K562 (cell line): ENCODE data around the gene NEIL1. TPM values are rescaled to one million over a fixed set of nuclear protein-coding genes. Genes with fewer than 3 reads are reported as not detected.

Experiments
- ATAC-seq: fragments of 200-7000 bp; cut with Tn5 transposase; 3 replicates; pipeline ENCODE4 v1.9.1; 2020; ENCODE audit warnings: moderate library complexity
- BruUV-seq: library from RNA; stranded (reverse); fragments of 400-500 nt; replicated peaks from 2 replicates; lab custom pipeline; 2021; lab: Mats Ljungman, UMichigan
- CTCF ChIA-PET: fragments of 300-600 bp; formaldehyde crosslinking; extraction: SDS; loops from one replicate; lab custom pipeline; 2021; ENCODE audit warnings: low intra/inter-chr PET ratio; lab: Yijun Ruan, JAX
- POLR2A ChIA-PET: fragments of 300-600, 350-650 bp; sonication (Branson Sonifier 250); formaldehyde crosslinking; extraction: SDS; loops from one replicate; lab custom pipeline; 2021; ENCODE audit warnings: antibody characterized with exemption, inconsistent platforms; lab: Yijun Ruan, JAX
- DNase-seq, 4 experiments: peaks; one replicate each; pipeline versions ENCODE4 v3.0.0 to v3.0.0-alpha.2; 2011 to 2018; ENCODE audit warnings: low spot score in 3 of 4, mixed read lengths in 3 of 4; ENCODE audit errors: extremely low read depth in 1 of 4
- FAIRE-seq: peaks from 2 replicates; lab custom pipeline; 2011; peaks lifted over from hg19 to GRCh38; lab: Jason Lieb, UNC
- H2AFZ ChIP-seq: 2 replicates; pipeline ENCODE4 v1.6.0; 2011; ENCODE audit warnings: low read depth, low read length, control low read depth, inconsistent platforms
- H3K27ac ChIP-seq: fragments of 200-600 bp; 3 replicates; pipeline ENCODE4 v1.8.0; 2011; ENCODE audit warnings: low read depth, mild to moderate bottlenecking, control low read depth, inconsistent platforms, low read length, moderate library complexity, mixed read lengths; ENCODE audit errors: extremely low read depth
- H3K27me3 ChIP-seq, 2 experiments: fragments of 300-600 bp in 1 of 2; 2 replicates in 1 of 2; 3 replicates in 1 of 2; pipeline versions ENCODE4 v1.6.0 to v1.8.0; 2011; ENCODE audit warnings: inconsistent platforms in 2 of 2, low read length in 2 of 2, mild to moderate bottlenecking in 1 of 2, mixed read lengths in 1 of 2, moderate library complexity in 1 of 2; ENCODE audit not compliant: control insufficient read depth in 2 of 2, insufficient read depth in 2 of 2
- H3K36me3 ChIP-seq: fragments of 300-600 bp; 3 replicates; pipeline ENCODE4 v1.8.0; 2011; ENCODE audit warnings: mild to moderate bottlenecking, low read length, inconsistent platforms; ENCODE audit not compliant: control insufficient read depth, insufficient read depth
- H3K4me1 ChIP-seq, 2 experiments: fragments of 200-600 bp in 1 of 2; replicated peaks in 1 of 2; 2 replicates in 1 of 2; 3 replicates in 1 of 2; pipeline versions ENCODE4 v1.5.1 to v1.8.0; 2011; ENCODE audit warnings: inconsistent platforms in 2 of 2, low read length in 2 of 2, mild to moderate bottlenecking in 1 of 2, mixed read lengths in 1 of 2, moderate library complexity in 1 of 2; ENCODE audit not compliant: control insufficient read depth in 2 of 2, insufficient read depth in 2 of 2
- H3K4me2 ChIP-seq: 2 replicates; pipeline ENCODE4 v1.6.1; 2011; ENCODE audit warnings: low read length, control low read depth, inconsistent platforms, mixed read lengths; ENCODE audit not compliant: insufficient read depth
- H3K4me3 ChIP-seq: fragments of 200-600 bp; sonication (generic), shearing (Covaris generic); 2 replicates; pipeline ENCODE4 v1.5.1; 2016; ENCODE audit warnings: control low read depth, inconsistent platforms
- H3K79me2 ChIP-seq: fragments of 200-600 bp; 3 replicates; pipeline ENCODE4 v1.8.0; 2011; ENCODE audit warnings: low read length, inconsistent platforms; ENCODE audit not compliant: control insufficient read depth, insufficient read depth
- H3K9ac ChIP-seq, 2 experiments: 2 replicates each; pipeline versions ENCODE4 v1.6.0 to v1.6.1; 2011; ENCODE audit warnings: low read depth in 2 of 2, low read length in 2 of 2, control low read depth in 1 of 2, inconsistent platforms in 1 of 2, mild to moderate bottlenecking in 1 of 2, mixed read lengths in 1 of 2; ENCODE audit not compliant: insufficient read depth in 1 of 2
- H3K9me1 ChIP-seq: one replicate; pipeline ENCODE4 v1.6.0; 2011; ENCODE audit warnings: inconsistent platforms, mild to moderate bottlenecking, low read length, moderate library complexity; ENCODE audit not compliant: control insufficient read depth, insufficient read depth
- H3K9me3 ChIP-seq: replicated peaks from 2 replicates; pipeline ENCODE4 v1.5.1; 2011; ENCODE audit warnings: low read depth, low read length, inconsistent platforms; ENCODE audit not compliant: control insufficient read depth, insufficient read depth
- H4K20me1 ChIP-seq: replicated peaks from 2 replicates; pipeline ENCODE4 v1.6.1; 2011; ENCODE audit warnings: low read length, inconsistent platforms, mixed read lengths; ENCODE audit not compliant: control insufficient read depth, insufficient read depth
- BCLAF1 ChIP-seq, 2 experiments: fragments of 450-650 bp in 1 of 2; IDR thresholded peaks; 2 replicates each; pipeline ENCODE4 v1.6.1; 2011 to 2017; ENCODE audit warnings: low read depth in 2 of 2, antibody characterized with exemption in 1 of 2, borderline replicate concordance in 1 of 2, low read length in 1 of 2, mild to moderate bottlenecking in 1 of 2, mixed read lengths in 1 of 2; ENCODE audit not compliant: control insufficient read depth in 1 of 2
- CXXC5 ChIP-seq: fragments of 250-450 bp; sonication (Bioruptor Pico); IDR thresholded peaks from 2 replicates; pipeline ENCODE4 v1.8.0; 2022; ENCODE audit warnings: inconsistent platforms, mild to moderate bottlenecking, moderate library complexity
- KDM1A ChIP-seq, 2 experiments: fragments of 450-650 bp; IDR thresholded peaks; 2 replicates each; pipeline ENCODE4 v1.6.1; 2016; ENCODE audit warnings: mild to moderate bottlenecking in 2 of 2
- POLR2AphosphoS2 ChIP-seq: IDR thresholded peaks from 2 replicates; pipeline ENCODE4 v1.6.1; 2012; ENCODE audit warnings: low read length, improper control_type of control experiment
- ZNF512 ChIP-seq: IDR thresholded peaks from 2 replicates; pipeline ENCODE4 v1.6.1; 2016; ENCODE audit warnings: missing genetic modification characterization, missing compliant biosample characterization
- WGBS: fragments of 100-300 bp; shearing (Covaris generic); methylation state at CpG from one replicate; pipeline ENCODE4 v1.1.6; 2016; ENCODE audit warnings: low coverage, mixed read lengths; ENCODE audit not compliant: insufficient coverage; ENCODE audit errors: missing lambda C conversion rate; 5-methylcytosine and 5-hydroxymethylcytosine counted together
- in situ Hi-C: fragments of 300-500 bp; cut with MboI; formaldehyde crosslinking; loops from 4 replicates; pipeline ENCODE4 v1.15.0; 2018; ENCODE audit warnings: inconsistent platforms, mixed read lengths
- intact Hi-C: fragments of 100-400 bp; cut with micrococcal nuclease; formaldehyde crosslinking; loops from 2 replicates; pipeline ENCODE4 v1.14.2; 2022
- polyA plus RNA-seq, 8 experiments: library from polyadenylated mRNA; depleted of rRNA in 4 of 8; stranded (reverse) in 5 of 8; unstranded in 3 of 8; fragments of >200 nt; fragmentation: Nextera tagmentation in 2 of 8; fragmentation: Illumina TruSeq in 1 of 8; extraction: Ambion mirVana in 2 of 8; extraction: Trizol in 1 of 8; gene quantifications; 2 replicates each; pipeline versions ENCODE4 v1.2.1 to v1.2.3, GENCODE V29; 2011 to 2014; ENCODE audit warnings: inconsistent platforms in 1 of 8, missing spikeins in 1 of 8
- total RNA-seq, 7 experiments: library from RNA; depleted of rRNA in 6 of 7; stranded (reverse); fragments of >200 nt in 6 of 7; fragmentation: Illumina TruSeq in 2 of 7; extraction: Trizol in 2 of 7; gene quantifications; 2 replicates each; pipeline versions ENCODE4 v1.2.1 to v1.2.3, GENCODE V29; 2011 to 2021; ENCODE audit warnings: low replicate concordance in 1 of 7

NEIL1 gene
- total and polyA plus RNA-seq, 9 of the 15 experiments (the other 6 are each of a cell fraction or from before 2014, with no cell fraction given) = 0.14 to 4.3 (median 2.4) TPM

DNA sequence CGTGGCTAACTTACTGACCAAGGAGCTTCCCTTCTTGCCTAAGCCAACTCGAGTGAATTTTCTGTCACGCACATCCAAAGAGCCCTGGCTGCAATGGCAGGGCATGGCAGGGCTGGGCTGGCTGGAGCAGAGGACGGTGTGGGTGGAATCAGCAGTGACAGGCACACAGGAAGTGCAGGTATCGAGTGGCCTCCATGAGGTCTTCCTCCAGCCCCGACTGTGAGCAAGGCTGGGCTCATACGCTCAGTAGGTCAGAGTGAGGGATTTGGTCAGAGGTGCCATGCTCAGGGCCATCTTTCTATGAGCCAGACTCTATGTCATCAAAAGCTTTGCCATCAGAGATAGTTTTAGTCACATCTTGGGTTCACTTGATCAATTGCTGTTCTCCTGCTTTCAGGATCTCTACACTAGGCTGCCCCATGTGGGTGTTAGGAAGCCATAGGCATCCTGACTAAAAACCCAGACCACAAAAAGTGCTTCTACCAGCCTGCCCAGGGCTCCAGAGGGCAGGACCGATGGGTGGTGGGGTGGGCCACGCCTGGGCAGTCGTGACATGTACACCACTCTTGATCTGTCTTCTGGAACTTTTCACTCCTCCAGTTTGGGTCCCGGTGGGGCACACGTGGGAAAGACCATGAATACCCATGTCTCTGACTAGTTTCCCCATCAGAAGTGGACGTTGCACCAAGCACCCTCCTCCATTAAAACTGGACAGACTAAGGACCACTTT, 33.6 kb upstream of the NEIL1 start (continued):
- no peak for TF ChIP-seq BCLAF1 (IDR thresholded peaks at IDR 0.05; ENCODE audit: borderline replicate concordance in 1 of 2, control insufficient read depth in 1 of 2, low read depth in 2 of 2, low read length in 1 of 2)
- TF ChIP-seq POLR2AphosphoS2 = no peak

DNA sequence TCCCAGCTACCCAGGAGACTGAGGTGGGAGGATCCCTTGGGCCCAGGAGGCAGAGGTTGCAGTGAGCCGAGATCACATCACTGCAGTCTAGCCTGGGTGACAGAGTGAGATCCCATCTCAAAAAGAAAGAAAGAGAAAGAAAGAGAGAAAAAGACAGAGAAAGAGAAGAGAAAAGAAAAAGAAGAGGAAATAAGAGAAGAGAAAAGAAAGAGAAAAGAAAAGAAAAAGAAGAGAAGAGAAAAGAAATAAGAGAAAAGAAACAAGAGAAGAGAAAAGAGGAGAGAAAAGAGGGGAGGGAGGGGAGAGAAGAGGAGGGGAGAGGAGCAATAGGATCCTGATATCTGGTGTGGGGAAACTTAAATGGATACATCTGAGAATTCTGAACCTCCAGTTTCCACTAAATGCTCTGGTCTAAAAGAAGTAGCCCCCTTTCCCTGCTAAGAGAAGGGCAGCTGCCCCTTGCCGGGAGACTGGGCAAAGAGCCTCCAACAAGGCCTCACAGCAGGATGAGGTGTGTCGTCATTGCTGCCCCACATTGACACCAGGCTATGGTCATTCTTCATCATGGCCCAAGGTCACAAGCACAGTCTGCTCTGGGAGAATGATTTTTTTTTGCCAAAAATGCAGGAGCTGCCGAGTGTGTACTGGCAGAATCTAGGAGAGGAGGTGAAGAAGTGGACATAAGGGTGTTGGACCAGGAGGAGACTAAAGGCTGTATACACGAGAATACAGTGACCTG, 32.1 kb upstream of the NEIL1 start:
- no TSS peak for BruUV-seq
- Histone ChIP-seq H3K4me3 (no peak overlapping the region), H3K79me2 (no peaks in the 10 kb centered on the region), H3K27me3 (no peaks in the 10 kb centered on the region; a peak in 1 of 5 replicates), H4K20me1 (no peaks in the 10 kb centered on the region), H3K9me3 (no peaks in the 10 kb centered on the region), H3K27ac (no peak overlapping the region), H2AFZ (no peak overlapping the region), H3K4me2 (no peak overlapping the region), H3K4me1 (no peaks in the 10 kb centered on the region), H3K36me3 (no peaks in the 10 kb centered on the region), H3K9me1 (no peaks in the 10 kb centered on the region), H3K9ac (no peak overlapping the region)
- peak in 1 of 2 experiments; percentile 7; a peak in 1 of 4 replicates for TF ChIP-seq KDM1A (IDR thresholded peaks at IDR 0.05)
- peak; percentile 73 for TF ChIP-seq ZNF512 (tag)
- no peak for TF ChIP-seq CXXC5 (CRISPR knock-in tag)
- in situ Hi-C loops = loop anchor here (10.0 kb wide), 1 partner anchor 620 kb away; no protein-coding TSS in a partner anchor
- ChIA-PET CTCF (no interaction called here), POLR2A (no interaction called here)
- WGBS = 16% methylated on average over 5 of the region's 5 CpGs
- intact Hi-C loops = no loop called here
- DNase-seq = no peak
- ATAC-seq = no peak
- FAIRE-seq = no peak
